Endothelial cell (in vitro differentiated cells): Measurements from ENCODE around the gene TNFAIP3. TPM values are rescaled to one million over a fixed set of nuclear protein-coding genes. Genes with fewer than 3 reads are reported as not detected.

Experiments used
- DNase-seq: peaks from one replicate; pipeline ENCODE4 v3.0.0; 2021; ENCODE audit warnings: low spot score
- H3K27ac Mint-ChIP-seq: one replicate; pipeline ENCODE4 v1.8.0; 2021; ENCODE audit warnings: mixed read lengths, inconsistent platforms; ENCODE audit not compliant: unreplicated experiment
- H3K27me3 Mint-ChIP-seq: one replicate; pipeline ENCODE4 v1.8.0; 2021; ENCODE audit warnings: mild to moderate bottlenecking, moderate library complexity, mixed read lengths, inconsistent platforms; ENCODE audit not compliant: unreplicated experiment
- H3K36me3 Mint-ChIP-seq: one replicate; pipeline ENCODE4 v1.8.0; 2021; ENCODE audit warnings: mild to moderate bottlenecking, low read depth, mixed read lengths, inconsistent platforms; ENCODE audit not compliant: unreplicated experiment
- H3K4me1 Mint-ChIP-seq: one replicate; pipeline ENCODE4 v1.8.0; 2021; ENCODE audit warnings: mild to moderate bottlenecking, mixed read lengths, inconsistent platforms; ENCODE audit not compliant: unreplicated experiment
- H3K4me3 Mint-ChIP-seq: one replicate; pipeline ENCODE4 v1.8.0; 2021; ENCODE audit warnings: mild to moderate bottlenecking, mixed read lengths, inconsistent platforms; ENCODE audit not compliant: unreplicated experiment
- H3K9me3 Mint-ChIP-seq: one replicate; pipeline ENCODE4 v1.8.0; 2021; ENCODE audit warnings: mixed read lengths, inconsistent platforms; ENCODE audit not compliant: unreplicated experiment
- CTCF ChIP-seq: fragments of 200-600 bp; sonication (generic); IDR thresholded peaks from one replicate; pipeline ENCODE4 v1.5.0; 2021; ENCODE audit warnings: antibody characterized with exemption; ENCODE audit not compliant: unreplicated experiment
- total RNA-seq: library from RNA; stranded (reverse); fragmentation: NEBNext Ultra II Directional; extraction: Animal tissue kit (Norgen Biotek cat#: 25700); gene quantifications from one replicate; pipeline ENCODE4 v1.2.1, GENCODE V29; 2021; ENCODE audit not compliant: unreplicated experiment

The TNFAIP3 gene
- total RNA-seq, 1 donor from 2014 or later: 22.6 TPM

GRCh38 chr6:137928286-137928685, 61.2 kb downstream of the TNFAIP3 start:
- no peak for DNase-seq
- Mint-ChIP-seq H3K4me3 (no peak overlapping the region), H3K27me3 (no peaks in the 10 kb centered on the region), H3K36me3 (no peaks in the 10 kb centered on the region), H3K9me3 (no peaks in the 10 kb centered on the region), H3K4me1 (peaks cover 61% of the 10 kb centered on the region), H3K27ac (no peak overlapping the region)
- TF ChIP-seq CTCF: no peak

- Mint-ChIP-seq H3K27me3 (no peaks in the 10 kb centered on the region), H3K4me1 (peaks cover 29% of the 10 kb centered on the region), H3K36me3 (no peaks in the 10 kb centered on the region), H3K9me3 (no peaks in the 10 kb centered on the region), H3K4me3 (no peak overlapping the region), H3K27ac (peak overlapping the region; percentile 28)
- no peak for DNase-seq
- no peak for TF ChIP-seq CTCF
These were observed 64.9 kb downstream of the TNFAIP3 start for GRCh38 chr6:137931849-137932465.

Other genes starting within 250 kb of the TNFAIP3 start
- gene PERP, start 240.2 kb downstream of the TNFAIP3 start, total RNA-seq: 11.4 TPM